GM06990 (cell line): ENCODE measurements around the gene MICAL3.
A peak's percentile ranks its signal among the peaks of the same experiment; 100 is the strongest.

Experiments used
- DNase-seq: peaks from one replicate; pipeline ENCODE4 v3.0.0-alpha.2; 2011; ENCODE audit not compliant: insufficient read length; ENCODE audit errors: extremely low read depth
- H3K27me3 ChIP-seq: replicated peaks from 2 replicates; pipeline ENCODE4 v1.6.0; 2011; ENCODE audit warnings: low read length; ENCODE audit not compliant: control insufficient read depth, insufficient read depth
- H3K36me3 ChIP-seq: 2 replicates; pipeline ENCODE4 v1.5.1; 2011; ENCODE audit warnings: low read length; ENCODE audit not compliant: control insufficient read depth, insufficient read depth
- H3K4me3 ChIP-seq: replicated peaks from 2 replicates; pipeline ENCODE4 v1.5.1; 2011; ENCODE audit warnings: low read depth, mild to moderate bottlenecking, control low read depth, low read length
- TF ChIP-seq, protein P1 (sequence below): IDR thresholded peaks from 2 replicates; pipeline ENCODE4 v1.5.1; 2011; ENCODE audit warnings: low read length, control low read depth, mild to moderate bottlenecking, inconsistent platforms; ENCODE audit not compliant: insufficient read depth, poor library complexity, severe bottlenecking

MICAL3 gene

DNA sequence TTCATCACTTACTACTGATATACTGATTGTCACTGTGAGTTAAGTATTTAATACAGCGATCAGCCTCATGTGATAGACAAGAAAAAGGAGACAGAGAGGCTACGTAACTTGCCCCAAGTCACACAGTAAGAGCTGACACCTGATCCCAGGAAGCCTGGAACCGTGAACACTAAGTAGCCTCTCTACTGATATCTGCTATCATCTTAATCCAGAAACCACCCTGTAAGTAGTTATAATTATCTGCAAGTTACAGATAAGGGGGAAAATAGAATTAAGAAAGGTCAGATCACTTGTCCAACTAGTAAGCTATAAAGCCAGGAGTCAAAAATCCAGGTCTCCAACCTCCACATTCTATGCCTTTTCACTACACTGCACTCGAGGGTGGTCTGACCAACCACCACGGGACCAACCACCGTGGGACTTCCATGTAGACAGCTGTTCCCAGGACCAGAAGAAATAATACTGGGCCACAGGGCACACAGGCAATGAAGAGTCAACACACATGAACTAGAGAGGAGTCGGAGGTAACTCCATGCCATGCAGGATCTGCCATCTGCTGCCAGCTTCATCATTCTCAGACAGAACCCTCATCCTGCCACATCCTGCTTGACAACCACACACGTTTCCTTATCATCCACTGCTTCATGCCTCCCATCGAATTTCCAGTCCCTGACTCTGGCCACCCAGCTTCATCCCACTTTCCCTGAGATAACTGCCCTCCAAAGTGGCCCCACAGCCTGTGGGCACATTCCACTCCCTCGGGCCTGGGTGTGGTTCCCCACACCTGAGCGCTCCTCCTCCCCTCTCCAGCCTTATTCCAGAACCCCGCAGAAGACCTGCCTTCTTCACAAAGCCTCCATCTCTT lies 58.6 kb downstream of the MICAL3 start:
- no peaks in the 10 kb centered on the region; the same call in 1 of the 2 replicates for H3K36me3 ChIP-seq
- no peak overlapping the region for H3K4me3 ChIP-seq
- TF ChIP-seq, protein P1, sequence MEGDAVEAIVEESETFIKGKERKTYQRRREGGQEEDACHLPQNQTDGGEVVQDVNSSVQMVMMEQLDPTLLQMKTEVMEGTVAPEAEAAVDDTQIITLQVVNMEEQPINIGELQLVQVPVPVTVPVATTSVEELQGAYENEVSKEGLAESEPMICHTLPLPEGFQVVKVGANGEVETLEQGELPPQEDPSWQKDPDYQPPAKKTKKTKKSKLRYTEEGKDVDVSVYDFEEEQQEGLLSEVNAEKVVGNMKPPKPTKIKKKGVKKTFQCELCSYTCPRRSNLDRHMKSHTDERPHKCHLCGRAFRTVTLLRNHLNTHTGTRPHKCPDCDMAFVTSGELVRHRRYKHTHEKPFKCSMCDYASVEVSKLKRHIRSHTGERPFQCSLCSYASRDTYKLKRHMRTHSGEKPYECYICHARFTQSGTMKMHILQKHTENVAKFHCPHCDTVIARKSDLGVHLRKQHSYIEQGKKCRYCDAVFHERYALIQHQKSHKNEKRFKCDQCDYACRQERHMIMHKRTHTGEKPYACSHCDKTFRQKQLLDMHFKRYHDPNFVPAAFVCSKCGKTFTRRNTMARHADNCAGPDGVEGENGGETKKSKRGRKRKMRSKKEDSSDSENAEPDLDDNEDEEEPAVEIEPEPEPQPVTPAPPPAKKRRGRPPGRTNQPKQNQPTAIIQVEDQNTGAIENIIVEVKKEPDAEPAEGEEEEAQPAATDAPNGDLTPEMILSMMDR: no peak
- no peak for DNase-seq
- H3K27me3 ChIP-seq: no peaks in the 10 kb centered on the region; the same call in 1 of the 2 replicates

DNA sequence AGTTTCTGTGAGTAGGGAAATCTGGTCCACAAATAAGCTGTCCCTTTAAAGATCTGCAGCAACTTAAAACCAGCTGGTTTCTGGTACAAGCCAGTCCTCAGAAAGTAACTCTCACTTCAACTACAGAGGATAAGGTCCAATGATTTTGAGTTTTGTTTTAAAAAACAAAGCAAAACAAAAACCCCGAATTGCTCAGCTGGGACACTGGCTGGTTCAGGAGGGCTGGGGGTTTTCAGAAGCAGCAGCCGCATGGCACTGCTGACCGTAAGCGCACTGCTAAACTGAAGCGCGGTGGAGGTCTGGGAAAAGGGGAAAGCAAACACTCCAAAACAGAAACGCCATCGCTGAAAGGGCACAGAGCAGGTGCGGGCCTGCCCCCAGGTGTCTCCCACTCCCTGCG lies 59.7 kb downstream of the MICAL3 start:
- TF ChIP-seq, protein P1: no peak
- peak overlapping the region; percentile 47 for H3K4me3 ChIP-seq
- H3K36me3 ChIP-seq: no peaks in the 10 kb centered on the region; the same call in 1 of the 2 replicates
- H3K27me3 ChIP-seq: no peaks in the 10 kb centered on the region; the same call in 1 of the 2 replicates
- DNase-seq: peak; percentile 66

DNA sequence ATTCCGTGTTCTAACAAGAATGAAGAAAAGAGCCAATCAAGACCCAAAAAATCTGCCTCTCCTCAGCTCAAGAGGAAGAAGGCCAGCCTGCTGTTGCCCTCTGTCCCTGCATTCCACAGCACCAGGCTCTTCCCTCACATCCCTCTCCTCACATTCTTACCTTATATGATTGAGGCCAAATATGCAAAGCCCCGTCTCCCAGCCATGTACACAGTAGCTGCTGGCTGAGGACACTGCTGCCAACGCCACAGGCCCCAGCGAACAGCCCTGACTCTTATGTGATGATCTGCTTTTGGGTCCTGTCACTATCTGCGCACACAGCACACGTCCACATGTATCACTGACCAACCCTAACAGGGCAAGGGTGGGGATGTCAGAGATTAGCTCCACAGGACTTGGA lies 60.2 kb downstream of the MICAL3 start:
- H3K27me3 ChIP-seq: no peaks in the 10 kb centered on the region; the same call in 1 of the 2 replicates
- H3K36me3 ChIP-seq: no peaks in the 10 kb centered on the region; the same call in 1 of the 2 replicates
- TF ChIP-seq, protein P1: no peak
- no peak overlapping the region for H3K4me3 ChIP-seq
- DNase-seq: no peak

DNA sequence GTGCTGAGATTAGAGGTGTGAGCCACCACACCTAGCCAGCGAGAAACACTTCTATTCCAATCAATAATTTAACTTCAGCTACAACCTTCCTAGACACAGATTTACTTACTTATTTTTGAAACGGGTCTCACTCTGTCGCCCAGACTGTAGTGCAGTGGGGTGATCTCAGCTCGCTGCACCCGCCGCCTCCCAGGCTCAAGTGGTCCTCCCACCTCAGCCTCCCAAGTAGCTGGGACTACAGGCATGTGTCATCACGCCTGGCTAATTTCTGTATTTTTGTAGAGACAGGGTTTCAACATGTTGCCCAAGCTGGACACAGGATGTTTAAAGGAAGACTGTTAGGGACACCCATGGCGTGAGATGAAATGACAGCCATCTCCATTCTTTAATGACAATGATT lies 61.3 kb downstream of the MICAL3 start:
- Histone ChIP-seq H3K27me3 (no peaks in the 10 kb centered on the region; the same call in 1 of the 2 replicates), H3K4me3 (no peak overlapping the region), H3K36me3 (no peaks in the 10 kb centered on the region; the same call in 1 of the 2 replicates)
- TF ChIP-seq, protein P1: no peak
- DNase-seq: no peak

DNA sequence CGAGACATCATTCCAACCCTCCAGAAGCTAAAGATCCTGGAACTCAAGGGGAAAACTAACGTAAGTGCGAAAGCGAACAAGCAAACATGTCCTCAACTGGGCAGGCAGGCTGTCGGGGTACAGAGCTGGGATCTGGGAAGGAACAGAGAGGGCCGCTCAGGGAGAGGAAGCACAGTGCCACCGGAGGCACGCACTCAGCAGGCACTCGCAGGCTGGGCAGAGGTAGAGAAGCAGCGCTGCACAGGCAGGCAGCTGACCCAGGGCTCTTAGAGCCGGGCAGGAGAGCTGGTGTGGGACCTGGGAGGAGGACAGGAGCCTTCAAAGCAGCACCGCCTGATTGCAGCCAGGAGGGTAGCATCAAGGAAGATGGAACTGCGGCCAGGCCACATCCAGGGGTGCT lies 62.2 kb downstream of the MICAL3 start:
- TF ChIP-seq, protein P1: no peak
- Histone ChIP-seq H3K4me3 (no peak overlapping the region), H3K27me3 (no peaks in the 10 kb centered on the region; the same call in 1 of the 2 replicates), H3K36me3 (no peaks in the 10 kb centered on the region; the same call in 1 of the 2 replicates)
- DNase-seq: no peak

DNA sequence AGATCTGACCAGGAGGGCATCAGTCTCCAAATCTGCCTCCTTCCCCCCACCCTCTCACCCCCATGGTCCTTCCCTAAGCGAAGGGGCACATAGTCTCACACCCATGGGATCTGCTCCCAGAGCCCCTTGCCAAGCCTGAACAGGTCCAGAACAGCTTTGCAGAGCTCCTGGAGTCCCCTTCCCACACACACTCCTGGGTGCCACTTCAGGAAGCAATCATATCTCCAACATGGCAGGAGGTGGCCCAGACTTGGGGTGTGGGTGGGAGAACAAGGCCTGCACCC lies 63.0 kb downstream of the MICAL3 start:
- no peaks in the 10 kb centered on the region; the same call in 1 of the 2 replicates for H3K36me3 ChIP-seq
- TF ChIP-seq, protein P1: no peak
- no peak for DNase-seq

More for the DNA sequence above, 63.0 kb downstream of the MICAL3 start:
- Histone ChIP-seq H3K27me3 (no peaks in the 10 kb centered on the region; the same call in 1 of the 2 replicates), H3K4me3 (no peak overlapping the region)
